GM23338 (cell line): ENCODE results near the gene LITAF. TPM values are rescaled to one million over a fixed set of nuclear protein-coding genes. Genes with fewer than 3 reads are reported as not detected.
"Not testable (repeated sequence)": the region's sequence is repeated elsewhere in the genome, so short reads cannot be mapped to it uniquely, and the experiment has no call there.

Source experiments
- ATAC-seq: fragments of 200-7000 bp; cut with Tn5 transposase; 3 replicates; pipeline ENCODE4 v1.9.1; 2020
- DNase-seq: peaks from one replicate; pipeline ENCODE4 v3.0.0-alpha.2; 2015; ENCODE audit warnings: low spot score
- H2AFZ ChIP-seq: fragments of 200-600 bp; sonication (generic); 2 replicates; pipeline ENCODE4 v1.8.0; 2016; ENCODE audit warnings: antibody characterized with exemption, mild to moderate bottlenecking, moderate library complexity
- H3F3A ChIP-seq: fragments of 200-600 bp; sonication (generic); replicated peaks from 2 replicates; pipeline ENCODE4 v1.8.0; 2017; ENCODE audit warnings: antibody characterized with exemption, mixed run types, low read depth
- H3K27ac ChIP-seq: fragments of 200-600 bp; sonication (generic); 2 replicates; pipeline ENCODE4 v1.6.1; 2016; ENCODE audit warnings: low read depth
- H3K27me3 ChIP-seq: fragments of 200-600 bp; sonication (generic); 2 replicates; pipeline ENCODE4 v1.8.0; 2016; ENCODE audit warnings: mild to moderate bottlenecking, mixed run types, moderate library complexity; ENCODE audit not compliant: insufficient read depth
- H3K36me3 ChIP-seq: fragments of 200-600 bp; sonication (generic); 2 replicates; pipeline ENCODE4 v1.8.0; 2016; ENCODE audit warnings: mild to moderate bottlenecking; ENCODE audit not compliant: insufficient read depth
- H3K4me1 ChIP-seq: fragments of 200-600 bp; sonication (generic); 2 replicates; pipeline ENCODE4 v1.8.0; 2016; ENCODE audit warnings: mild to moderate bottlenecking, moderate library complexity; ENCODE audit not compliant: insufficient read depth
- H3K4me2 ChIP-seq: fragments of 200-600 bp; sonication (generic); 2 replicates; pipeline ENCODE4 v1.7.1; 2017; ENCODE audit warnings: mixed run types
- H3K4me3 ChIP-seq: fragments of 200-600 bp; sonication (generic); 2 replicates; pipeline ENCODE4 v1.6.1; 2016; ENCODE audit warnings: mixed run types
- H3K79me2 ChIP-seq: fragments of 200-600 bp; sonication (generic); replicated peaks from 2 replicates; pipeline ENCODE4 v1.8.0; 2017; ENCODE audit warnings: mild to moderate bottlenecking; ENCODE audit not compliant: insufficient read depth
- H3K9me2 ChIP-seq: fragments of 200-600 bp; sonication (generic); 2 replicates; pipeline ENCODE4 v1.8.0; 2017; ENCODE audit not compliant: insufficient read depth
- H4K20me1 ChIP-seq: fragments of 200-600 bp; sonication (generic); replicated peaks from 2 replicates; pipeline ENCODE4 v1.8.0; 2017; ENCODE audit warnings: mild to moderate bottlenecking; ENCODE audit not compliant: insufficient read depth
- H3K27ac Mint-ChIP-seq: 2 replicates; pipeline ENCODE4 v1.8.0; 2020; ENCODE audit warnings: inconsistent platforms, mild to moderate bottlenecking, moderate library complexity, mixed read lengths
- H3K27me3 Mint-ChIP-seq: 3 replicates; pipeline ENCODE4 v1.8.0; 2022; ENCODE audit warnings: low read depth, mild to moderate bottlenecking, moderate library complexity, mixed read lengths, inconsistent platforms; ENCODE audit not compliant: insufficient read depth, poor library complexity
- H3K36me3 Mint-ChIP-seq: 3 replicates; pipeline ENCODE4 v1.8.0; 2021; ENCODE audit warnings: low read depth, mild to moderate bottlenecking, inconsistent platforms, moderate library complexity, mixed read lengths
- H3K4me1 Mint-ChIP-seq: 3 replicates; pipeline ENCODE4 v1.8.0; 2020; ENCODE audit warnings: mild to moderate bottlenecking, inconsistent platforms, mixed read lengths
- H3K4me3 Mint-ChIP-seq: 3 replicates; pipeline ENCODE4 v1.8.0; 2021; ENCODE audit warnings: moderate library complexity, mild to moderate bottlenecking, inconsistent platforms, mixed read lengths
- H3K9me3 Mint-ChIP-seq: 3 replicates; pipeline ENCODE4 v1.8.0; 2020; ENCODE audit warnings: moderate library complexity, mild to moderate bottlenecking, inconsistent platforms, mixed read lengths
- CREB1 ChIP-seq: fragments of 250-450 bp; sonication (Bioruptor Pico); IDR thresholded peaks from 2 replicates; pipeline ENCODE4 v1.5.0; 2020; ENCODE audit warnings: low read depth, mild to moderate bottlenecking, moderate library complexity
- CTCF ChIP-seq, 2 experiments: fragments of 200-600 bp in 1 of 2; sonication (generic) in 1 of 2; conservative IDR thresholded peaks; 2 replicates each; pipeline versions ENCODE4 v1.5.1 to v1.6.1; 2016 to 2017; ENCODE audit warnings: antibody characterized with exemption in 2 of 2, low read depth in 2 of 2, mild to moderate bottlenecking in 2 of 2, moderate library complexity in 1 of 2
- EZH2 ChIP-seq: fragments of 200-600 bp; sonication (generic); IDR thresholded peaks from one replicate; pipeline ENCODE4 v1.8.0; 2017; ENCODE audit warnings: antibody characterized with exemption, mild to moderate bottlenecking, low read depth; ENCODE audit not compliant: unreplicated experiment
- EZH2phosphoT487 ChIP-seq: fragments of 200-600 bp; sonication (generic); IDR thresholded peaks from one replicate; pipeline ENCODE4 v1.8.1; 2018; ENCODE audit warnings: antibody characterized with exemption; ENCODE audit not compliant: unreplicated experiment
- NANOG ChIP-seq: IDR thresholded peaks from 2 replicates; pipeline ENCODE4 v1.6.1; 2016; ENCODE audit warnings: antibody characterized with exemption, borderline replicate concordance
- ZNF114 ChIP-seq: fragments of 250-450 bp; sonication (Bioruptor Pico); IDR thresholded peaks from 2 replicates; pipeline ENCODE4 v1.5.0; 2020; ENCODE audit warnings: mild to moderate bottlenecking, moderate library complexity
- ZNF331 ChIP-seq: fragments of 250-450 bp; sonication (Bioruptor Pico); IDR thresholded peaks from 2 replicates; pipeline ENCODE4 v1.5.0; 2020; ENCODE audit warnings: low read depth, mild to moderate bottlenecking, moderate library complexity
- polyA plus RNA-seq: library from polyadenylated mRNA; unstranded; fragments of >200 nt; fragmentation: Nextera tagmentation; extraction: Ambion mirVana; gene quantifications from 2 replicates; pipeline ENCODE4 v1.2.1, GENCODE V29; 2016
- total RNA-seq: library from RNA; depleted of rRNA; stranded (reverse); fragments of >200 nt; shearing (Covaris generic); gene quantifications from 2 replicates; pipeline ENCODE4 v1.2.3, GENCODE V29; 2014
- TF ChIP-seq, protein P1 (sequence below): IDR thresholded peaks from 2 replicates; pipeline ENCODE4 v1.6.1; 2016; ENCODE audit warnings: antibody characterized with exemption
- TF ChIP-seq, protein P2 (sequence below): fragments of 250-450 bp; sonication (Bioruptor Pico); IDR thresholded peaks from 2 replicates; pipeline ENCODE4 v1.5.0; 2020; ENCODE audit warnings: mild to moderate bottlenecking, moderate library complexity

The LITAF gene
- total and polyA plus RNA-seq, 2 experiments from 2014 or later = 131 to 158 TPM

DNA sequence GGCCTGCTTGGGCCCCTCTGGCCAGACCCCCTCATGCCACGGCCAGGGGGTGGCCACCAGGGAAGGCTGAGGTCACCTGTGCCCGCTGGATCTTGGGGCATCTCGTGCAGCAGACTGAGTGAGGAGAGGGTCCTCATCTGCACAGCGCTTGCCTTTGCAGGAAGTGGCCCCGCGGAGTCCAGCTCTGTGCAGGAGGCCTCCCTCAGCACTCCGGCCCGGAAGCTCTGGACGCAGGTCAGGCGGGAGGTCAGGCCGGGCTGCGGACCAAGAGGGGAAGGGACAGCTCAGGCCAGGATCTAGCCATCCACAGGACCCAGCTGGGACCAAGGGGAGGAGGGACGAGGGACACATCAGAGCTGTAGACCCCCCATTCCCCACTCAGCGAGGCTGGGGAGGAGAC is 72.4 kb downstream of the LITAF start:
- Mint-ChIP-seq H3K4me1 (peaks cover 15% of the 10 kb centered on the region), H3K9me3 (no peaks in the 10 kb centered on the region), H3K27me3 (peaks cover 7% of the 10 kb centered on the region), H3K36me3 (no peaks in the 10 kb centered on the region), H3K4me3 (no peak overlapping the region), H3K27ac (no peak overlapping the region)
- H3K27ac ChIP-seq = no peak overlapping the region
- DNase-seq = no peak
- H3K4me2 ChIP-seq = no peak overlapping the region
- ATAC-seq = no peak
- H3K4me3 ChIP-seq = no peak overlapping the region
- H2AFZ ChIP-seq = no peak overlapping the region
- no peak for TF ChIP-seq ZNF114 (CRISPR knock-in tag)
- no peaks in the 10 kb centered on the region for H3K27me3 ChIP-seq
- H3K9me2 ChIP-seq = no peaks in the 10 kb centered on the region
- H3K4me1 ChIP-seq = no peaks in the 10 kb centered on the region
- H3F3A ChIP-seq = no peaks in the 10 kb centered on the region
- H3K79me2 ChIP-seq = no peaks in the 10 kb centered on the region
- no peaks in the 10 kb centered on the region for H3K36me3 ChIP-seq
- H4K20me1 ChIP-seq = no peaks in the 10 kb centered on the region

DNA sequence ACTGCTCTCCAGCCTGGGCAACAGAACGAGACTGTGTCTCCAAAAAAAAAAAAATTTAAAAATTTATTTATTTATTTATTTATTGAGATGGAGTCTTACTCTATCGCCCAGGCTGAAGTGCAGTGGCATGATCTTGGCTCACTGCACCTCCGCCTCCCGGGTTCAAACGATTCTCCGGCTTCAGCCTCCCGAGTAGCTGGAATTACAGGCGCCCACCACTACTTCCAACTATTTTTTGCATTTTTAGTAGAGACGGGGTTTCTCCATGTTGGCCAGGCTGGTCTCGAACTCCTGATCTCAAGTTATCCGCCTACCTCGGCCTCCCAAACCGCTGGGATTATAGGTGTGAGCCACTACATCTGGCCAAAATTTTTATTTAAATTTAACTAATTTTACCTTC is 73.4 kb downstream of the LITAF start:
- H3K27me3 Mint-ChIP-seq, ATAC-seq, H3K9me2 ChIP-seq: not testable (repeated sequence)

DNA sequence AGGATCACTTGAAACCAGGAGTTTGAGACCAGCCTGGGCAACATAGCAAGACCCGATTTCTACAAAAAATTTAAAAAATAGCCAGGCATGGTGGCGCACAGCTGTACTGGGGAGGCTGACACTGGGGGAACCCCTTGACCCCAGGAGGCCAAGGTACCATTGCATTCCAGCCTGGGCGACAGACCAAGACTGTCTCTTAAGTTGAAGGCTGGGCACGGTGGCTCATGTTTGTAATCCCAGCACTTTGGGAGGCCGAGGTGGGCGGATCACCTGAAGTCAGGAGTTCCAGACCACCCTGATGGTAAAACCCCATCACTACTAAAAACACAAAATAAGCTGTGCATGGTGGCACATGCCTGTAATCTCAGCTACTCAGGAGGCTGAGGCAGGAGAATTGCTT is 74.9 kb downstream of the LITAF start:
- no peak overlapping the region for H3K4me2 ChIP-seq
- H3K4me3 Mint-ChIP-seq = no peak overlapping the region
- no peak for ATAC-seq
- H3K4me1 Mint-ChIP-seq = no peaks in the 10 kb centered on the region; the same call in 2 of the 3 replicates
- DNase-seq = no peak
- H3K9me3 Mint-ChIP-seq = no peaks in the 10 kb centered on the region
- H3K27ac ChIP-seq = no peak overlapping the region
- no peaks in the 10 kb centered on the region for H3F3A ChIP-seq
- no peaks in the 10 kb centered on the region for H3K79me2 ChIP-seq
- no peaks in the 10 kb centered on the region for H3K27me3 ChIP-seq
- H3K27me3 Mint-ChIP-seq = peaks cover 6% of the 10 kb centered on the region
- no peak overlapping the region for H3K4me3 ChIP-seq
- H3K9me2 ChIP-seq = no peaks in the 10 kb centered on the region
- H3K36me3 Mint-ChIP-seq = no peaks in the 10 kb centered on the region
- no peaks in the 10 kb centered on the region for H3K36me3 ChIP-seq
- H3K4me1 ChIP-seq = no peaks in the 10 kb centered on the region
- no peak overlapping the region for H2AFZ ChIP-seq
- no peaks in the 10 kb centered on the region for H4K20me1 ChIP-seq
- H3K27ac Mint-ChIP-seq = no peak overlapping the region
- no peak for TF ChIP-seq ZNF331 (CRISPR knock-in tag)
- TF ChIP-seq EZH2 = no peak
- no peak for TF ChIP-seq ZNF114 (CRISPR knock-in tag)
- no peak for TF ChIP-seq CTCF (conservative IDR thresholded peaks at IDR 0.05; ENCODE audit: low read depth in 2 of 2)
- TF ChIP-seq NANOG = no peak
- no peak for TF ChIP-seq EZH2phosphoT487
- TF ChIP-seq CREB1 = no peak
- TF ChIP-seq, protein P1, sequence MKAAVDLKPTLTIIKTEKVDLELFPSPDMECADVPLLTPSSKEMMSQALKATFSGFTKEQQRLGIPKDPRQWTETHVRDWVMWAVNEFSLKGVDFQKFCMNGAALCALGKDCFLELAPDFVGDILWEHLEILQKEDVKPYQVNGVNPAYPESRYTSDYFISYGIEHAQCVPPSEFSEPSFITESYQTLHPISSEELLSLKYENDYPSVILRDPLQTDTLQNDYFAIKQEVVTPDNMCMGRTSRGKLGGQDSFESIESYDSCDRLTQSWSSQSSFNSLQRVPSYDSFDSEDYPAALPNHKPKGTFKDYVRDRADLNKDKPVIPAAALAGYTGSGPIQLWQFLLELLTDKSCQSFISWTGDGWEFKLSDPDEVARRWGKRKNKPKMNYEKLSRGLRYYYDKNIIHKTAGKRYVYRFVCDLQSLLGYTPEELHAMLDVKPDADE = no peak
- TF ChIP-seq, protein P2, sequence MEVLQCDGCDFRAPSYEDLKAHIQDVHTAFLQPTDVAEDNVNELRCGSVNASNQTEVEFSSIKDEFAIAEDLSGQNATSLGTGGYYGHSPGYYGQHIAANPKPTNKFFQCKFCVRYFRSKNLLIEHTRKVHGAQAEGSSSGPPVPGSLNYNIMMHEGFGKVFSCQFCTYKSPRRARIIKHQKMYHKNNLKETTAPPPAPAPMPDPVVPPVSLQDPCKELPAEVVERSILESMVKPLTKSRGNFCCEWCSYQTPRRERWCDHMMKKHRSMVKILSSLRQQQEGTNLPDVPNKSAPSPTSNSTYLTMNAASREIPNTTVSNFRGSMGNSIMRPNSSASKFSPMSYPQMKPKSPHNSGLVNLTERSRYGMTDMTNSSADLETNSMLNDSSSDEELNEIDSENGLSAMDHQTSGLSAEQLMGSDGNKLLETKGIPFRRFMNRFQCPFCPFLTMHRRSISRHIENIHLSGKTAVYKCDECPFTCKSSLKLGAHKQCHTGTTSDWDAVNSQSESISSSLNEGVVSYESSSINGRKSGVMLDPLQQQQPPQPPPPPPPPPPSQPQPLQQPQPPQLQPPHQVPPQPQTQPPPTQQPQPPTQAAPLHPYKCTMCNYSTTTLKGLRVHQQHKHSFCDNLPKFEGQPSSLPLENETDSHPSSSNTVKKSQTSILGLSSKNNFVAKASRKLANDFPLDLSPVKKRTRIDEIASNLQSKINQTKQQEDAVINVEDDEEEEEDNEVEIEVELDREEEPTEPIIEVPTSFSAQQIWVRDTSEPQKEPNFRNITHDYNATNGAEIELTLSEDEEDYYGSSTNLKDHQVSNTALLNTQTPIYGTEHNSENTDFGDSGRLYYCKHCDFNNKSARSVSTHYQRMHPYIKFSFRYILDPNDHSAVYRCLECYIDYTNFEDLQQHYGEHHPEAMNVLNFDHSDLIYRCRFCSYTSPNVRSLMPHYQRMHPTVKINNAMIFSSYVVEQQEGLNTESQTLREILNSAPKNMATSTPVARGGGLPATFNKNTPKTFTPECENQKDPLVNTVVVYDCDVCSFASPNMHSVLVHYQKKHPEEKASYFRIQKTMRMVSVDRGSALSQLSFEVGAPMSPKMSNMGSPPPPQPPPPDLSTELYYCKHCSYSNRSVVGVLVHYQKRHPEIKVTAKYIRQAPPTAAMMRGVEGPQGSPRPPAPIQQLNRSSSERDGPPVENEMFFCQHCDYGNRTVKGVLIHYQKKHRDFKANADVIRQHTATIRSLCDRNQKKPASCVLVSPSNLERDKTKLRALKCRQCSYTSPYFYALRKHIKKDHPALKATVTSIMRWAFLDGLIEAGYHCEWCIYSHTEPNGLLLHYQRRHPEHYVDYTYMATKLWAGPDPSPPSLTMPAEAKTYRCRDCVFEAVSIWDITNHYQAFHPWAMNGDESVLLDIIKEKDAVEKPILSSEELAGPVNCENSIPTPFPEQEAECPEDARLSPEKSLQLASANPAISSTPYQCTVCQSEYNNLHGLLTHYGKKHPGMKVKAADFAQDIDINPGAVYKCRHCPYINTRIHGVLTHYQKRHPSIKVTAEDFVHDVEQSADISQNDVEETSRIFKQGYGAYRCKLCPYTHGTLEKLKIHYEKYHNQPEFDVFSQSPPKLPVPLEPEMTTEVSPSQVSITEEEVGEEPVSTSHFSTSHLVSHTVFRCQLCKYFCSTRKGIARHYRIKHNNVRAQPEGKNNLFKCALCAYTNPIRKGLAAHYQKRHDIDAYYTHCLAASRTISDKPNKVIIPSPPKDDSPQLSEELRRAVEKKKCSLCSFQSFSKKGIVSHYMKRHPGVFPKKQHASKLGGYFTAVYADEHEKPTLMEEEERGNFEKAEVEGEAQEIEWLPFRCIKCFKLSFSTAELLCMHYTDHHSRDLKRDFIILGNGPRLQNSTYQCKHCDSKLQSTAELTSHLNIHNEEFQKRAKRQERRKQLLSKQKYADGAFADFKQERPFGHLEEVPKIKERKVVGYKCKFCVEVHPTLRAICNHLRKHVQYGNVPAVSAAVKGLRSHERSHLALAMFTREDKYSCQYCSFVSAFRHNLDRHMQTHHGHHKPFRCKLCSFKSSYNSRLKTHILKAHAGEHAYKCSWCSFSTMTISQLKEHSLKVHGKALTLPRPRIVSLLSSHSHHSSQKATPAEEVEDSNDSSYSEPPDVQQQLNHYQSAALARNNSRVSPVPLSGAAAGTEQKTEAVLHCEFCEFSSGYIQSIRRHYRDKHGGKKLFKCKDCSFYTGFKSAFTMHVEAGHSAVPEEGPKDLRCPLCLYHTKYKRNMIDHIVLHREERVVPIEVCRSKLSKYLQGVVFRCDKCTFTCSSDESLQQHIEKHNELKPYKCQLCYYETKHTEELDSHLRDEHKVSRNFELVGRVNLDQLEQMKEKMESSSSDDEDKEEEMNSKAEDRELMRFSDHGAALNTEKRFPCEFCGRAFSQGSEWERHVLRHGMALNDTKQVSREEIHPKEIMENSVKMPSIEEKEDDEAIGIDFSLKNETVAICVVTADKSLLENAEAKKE (CRISPR knock-in tag) = no peak

More for the DNA sequence above, 73.4 kb downstream of the LITAF start:
- not testable (repeated sequence) for H3K36me3 ChIP-seq, H3K9me3 Mint-ChIP-seq, H2AFZ ChIP-seq, H4K20me1 ChIP-seq, H3K27ac ChIP-seq, H3K27ac Mint-ChIP-seq, H3K4me3 Mint-ChIP-seq, H3K4me1 ChIP-seq, H3K27me3 ChIP-seq, H3K36me3 Mint-ChIP-seq, H3F3A ChIP-seq, H3K4me3 ChIP-seq, DNase-seq, H3K4me2 ChIP-seq, H3K79me2 ChIP-seq
- H3K4me1 Mint-ChIP-seq = peaks cover 15% of the 10 kb centered on the region
